ENCODE measurements around the gene SLC17A4.

The SLC17A4 gene

GRCh38 chr6:25821341-25821740, 66.8 kb downstream of the SLC17A4 start:
- TF ChIP-seq CTCF (IDR thresholded peaks at IDR 0.05; ENCODE audit: control extremely low read depth, extremely low read depth, low read depth, missing control alignments) = no peak
- POLR2A ChIA-PET = no interaction called here
- CTCF ChIA-PET = interaction anchor here (1.4 kb wide), 1 partner anchor 102 kb away, joined by 3 read pairs; no protein-coding TSS in a partner anchor
- no peak for DNase-seq (ENCODE audit: extremely low spot score)

GRCh38 chr6:25829375-25829774, 74.8 kb downstream of the SLC17A4 start:
- no peak for TF ChIP-seq CTCF (IDR thresholded peaks at IDR 0.05; ENCODE audit: control extremely low read depth, extremely low read depth, low read depth, missing control alignments)

GRCh38 chr6:25830458-25830857, 75.9 kb downstream of the SLC17A4 start:
- no peak for TF ChIP-seq CTCF (IDR thresholded peaks at IDR 0.05; ENCODE audit: control extremely low read depth, extremely low read depth, low read depth, missing control alignments)
- POLR2A ChIA-PET = no interaction called here
- CTCF ChIA-PET = no interaction called here

More at GRCh38 chr6:25829375-25829774, 74.8 kb downstream of the SLC17A4 start:
- peak; percentile 18 for DNase-seq (ENCODE audit: extremely low spot score)
- ChIA-PET CTCF (interaction anchor here (3.9 kb wide), 1 partner anchor 13 kb away, joined by 15 read pairs; no protein-coding TSS in a partner anchor), POLR2A (no interaction called here)

More at GRCh38 chr6:25830458-25830857, 75.9 kb downstream of the SLC17A4 start:
- DNase-seq (ENCODE audit: extremely low spot score) = no peak
